HTR-8/SVneo (cell line): ENCODE measurements around the gene PCDHGB2.

Experiments used
- DNase-seq: peaks from one replicate; pipeline ENCODE4 v3.0.0; 2011; ENCODE audit warnings: low spot score, mixed read lengths; ENCODE audit not compliant: insufficient read length
- FAIRE-seq: peaks from 2 replicates; lab custom pipeline; 2011; peaks lifted over from hg19 to GRCh38; lab: Jason Lieb, UNC

The PCDHGB2 gene

DNA sequence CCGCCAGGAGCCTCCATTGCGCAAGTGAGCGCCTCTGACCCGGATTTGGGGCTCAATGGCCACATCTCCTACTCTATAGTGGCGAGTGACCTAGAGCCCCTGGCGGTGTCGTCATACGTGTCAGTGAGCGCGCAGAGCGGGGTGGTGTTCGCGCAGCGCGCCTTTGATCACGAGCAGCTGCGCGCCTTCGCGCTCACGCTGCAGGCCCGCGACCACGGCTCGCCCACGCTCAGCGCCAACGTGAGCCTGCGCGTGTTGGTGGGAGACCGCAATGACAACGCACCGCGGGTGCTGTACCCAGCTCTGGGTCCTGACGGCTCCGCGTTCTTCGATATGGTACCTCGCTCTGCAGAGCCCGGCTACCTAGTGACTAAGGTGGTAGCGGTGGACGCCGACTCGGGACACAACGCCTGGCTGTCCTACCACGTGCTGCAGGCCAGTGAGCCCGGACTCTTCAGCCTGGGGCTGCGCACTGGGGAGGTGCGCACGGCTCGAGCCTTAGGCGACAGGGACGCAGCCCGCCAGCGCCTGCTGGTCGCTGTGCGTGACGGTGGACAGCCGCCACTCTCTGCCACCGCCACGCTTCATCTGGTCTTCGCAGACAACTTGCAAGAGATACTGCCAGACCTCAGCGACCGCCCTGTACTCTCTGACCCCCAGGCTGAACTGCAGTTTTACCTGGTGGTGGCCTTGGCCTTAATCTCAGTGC lies 50.0 kb downstream of the PCDHGB2 start:
- no peak for DNase-seq
- no peak for FAIRE-seq

DNA sequence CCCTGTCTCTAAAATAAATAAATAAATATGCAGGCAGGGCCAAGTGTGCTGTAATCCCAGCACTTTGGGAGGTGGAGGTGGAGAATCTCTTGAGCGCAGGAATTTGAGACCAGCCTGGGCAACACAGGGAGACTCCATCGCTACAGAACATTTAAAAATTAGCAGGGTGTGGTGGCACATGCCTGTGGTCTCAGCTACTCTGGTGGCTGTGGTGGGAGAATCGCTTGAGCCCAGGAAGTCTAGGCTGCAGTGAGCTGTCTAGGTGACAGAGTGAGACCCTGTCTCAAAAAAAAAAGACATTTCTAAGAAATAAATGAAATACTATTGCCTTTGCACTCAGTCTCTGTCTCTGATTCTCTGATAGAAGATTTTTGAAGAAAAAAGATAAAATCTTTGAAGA lies 51.8 kb downstream of the PCDHGB2 start:
- DNase-seq = no peak
- FAIRE-seq = no peak
